HG03469 (cell line): ENCODE results near the gene DLST.

Experiments
- ATAC-seq: cut with Tn5 transposase; IDR thresholded peaks from one replicate; pipeline ENCODE4 v1.9.1; 2021; ENCODE audit warnings: mild to moderate bottlenecking, moderate library complexity, moderate number of reproducible peaks; ENCODE audit not compliant: unreplicated experiment

The DLST gene

GRCh38 chr14:74892745-74893144 lies 11.0 kb downstream of the DLST start:
- no peak for ATAC-seq

GRCh38 chr14:74893614-74894091 lies 11.9 kb downstream of the DLST start:
- ATAC-seq, result no peak

GRCh38 chr14:74896400-74896799 lies 14.7 kb downstream of the DLST start:
- ATAC-seq, result no peak

GRCh38 chr14:74897642-74898041 lies 15.9 kb downstream of the DLST start:
- no peak for ATAC-seq

- no peak for ATAC-seq
Observed at GRCh38 chr14:74898083-74898482, 16.4 kb downstream of the DLST start.

GRCh38 chr14:74898694-74899093 lies 17.0 kb downstream of the DLST start:
- ATAC-seq, result no peak

GRCh38 chr14:74902941-74903705 lies 21.4 kb downstream of the DLST start:
- no peak for ATAC-seq

- ATAC-seq, result no peak
Observed at GRCh38 chr14:74904635-74905503, 23.2 kb downstream of the DLST start.

GRCh38 chr14:74905595-74906142 lies 24.0 kb downstream of the DLST start:
- no peak for ATAC-seq

- no peak for ATAC-seq
Observed at GRCh38 chr14:74906925-74907521, 25.3 kb downstream of the DLST start.

- no peak for ATAC-seq
Observed at GRCh38 chr14:74907744-74908143, 26.0 kb downstream of the DLST start.

GRCh38 chr14:74908861-74909341 lies 27.2 kb downstream of the DLST start:
- no peak for ATAC-seq

- ATAC-seq, result no peak
Observed at GRCh38 chr14:74909501-74909900, 27.8 kb downstream of the DLST start.

GRCh38 chr14:74909911-74910310 lies 28.2 kb downstream of the DLST start:
- no peak for ATAC-seq

GRCh38 chr14:74910556-74910955 lies 28.8 kb downstream of the DLST start:
- ATAC-seq, result no peak

GRCh38 chr14:74911221-74911620 lies 29.5 kb downstream of the DLST start:
- no peak for ATAC-seq

- ATAC-seq, result no peak
Observed at GRCh38 chr14:74911704-74912103, 30.0 kb downstream of the DLST start.

GRCh38 chr14:74912111-74912510 lies 30.4 kb downstream of the DLST start:
- no peak for ATAC-seq

- ATAC-seq, result no peak
Observed at GRCh38 chr14:74912801-74913200, 31.1 kb downstream of the DLST start.

GRCh38 chr14:74913393-74913910 lies 31.7 kb downstream of the DLST start:
- ATAC-seq, result no peak
